ENCODE measurements around the gene RHCG. TPM values are rescaled to one million over a fixed set of nuclear protein-coding genes. Genes with fewer than 3 reads are reported as not detected.

RHCG gene
- total RNA-seq, 2 donors from 2014 or later: not detected

- Histone ChIP-seq H3K4me3 (ENCODE audit: low read length) (no peak overlapping the region), H3K27me3 (ENCODE audit: control insufficient read depth, insufficient read depth, low read length, poor library complexity, severe bottlenecking) (peaks cover 55% of the 10 kb centered on the region), H3K27ac (ENCODE audit: low read depth, low read length) (no peak overlapping the region), H3K9ac (ENCODE audit: extremely low read depth, low read length, poor library complexity, severe bottlenecking) (no peak overlapping the region), H3K4me1 (ENCODE audit: control insufficient read depth, insufficient read depth, low read length) (no peaks in the 10 kb centered on the region), H3K36me3 (ENCODE audit: control insufficient read depth, insufficient read depth, low read length) (no peaks in the 10 kb centered on the region), H3K9me3 (ENCODE audit: control insufficient read depth, low read length) (no peaks in the 10 kb centered on the region)
- WGBS, 2 experiments (ENCODE audit: insufficient coverage in 1 of 2, insufficient read length in 1 of 2): 82 to 100% methylated on average over 1 to 7 of the region's 7 CpGs
- peak; percentile 79 for DNase-seq
- peaks cover 54% of the 10 kb centered on the region for H3K27me3 Mint-ChIP-seq (ENCODE audit: insufficient read depth)
- no peaks in the 10 kb centered on the region for H3K36me3 Mint-ChIP-seq (ENCODE audit: low read depth)
- H3K9me3 Mint-ChIP-seq: no peaks in the 10 kb centered on the region
- no peak overlapping the region for H3K27ac Mint-ChIP-seq
- TF ChIP-seq CTCF (conservative IDR thresholded peaks at IDR 0.05): peak; percentile 79
- peaks cover 3% of the 10 kb centered on the region for H3K4me1 Mint-ChIP-seq
- no peak overlapping the region for H3K4me3 Mint-ChIP-seq
These were observed 1.3 kb downstream of the RHCG start for GRCh38 chr15:89494941-89495637.

DNA sequence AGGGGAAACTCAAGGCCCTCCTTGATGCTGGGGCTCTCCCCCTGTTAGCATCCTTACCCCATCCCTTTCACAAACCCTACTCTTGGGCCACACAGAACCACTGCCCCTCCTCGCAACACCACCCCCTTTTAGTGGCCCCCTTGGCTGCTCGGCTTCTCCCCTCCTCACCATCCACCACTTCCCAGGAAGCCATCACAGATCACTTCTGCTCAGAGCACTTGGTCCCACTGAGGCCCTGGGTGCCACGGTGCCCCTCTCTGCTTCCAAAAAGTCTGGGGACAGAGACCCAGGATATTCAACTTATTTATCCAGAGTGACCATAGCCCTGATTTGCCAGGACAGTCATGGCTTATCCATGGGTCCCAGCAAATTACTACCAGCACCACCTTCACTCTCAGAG lies 2.4 kb downstream of the RHCG start:
- Histone ChIP-seq H3K36me3 (ENCODE audit: control insufficient read depth, insufficient read depth, low read length) (no peaks in the 10 kb centered on the region), H3K4me1 (ENCODE audit: control insufficient read depth, insufficient read depth, low read length) (no peaks in the 10 kb centered on the region), H3K9ac (ENCODE audit: extremely low read depth, low read length, poor library complexity, severe bottlenecking) (no peak overlapping the region), H3K27ac (ENCODE audit: low read depth, low read length) (no peak overlapping the region), H3K4me3 (ENCODE audit: low read length) (no peak overlapping the region), H3K27me3 (ENCODE audit: control insufficient read depth, insufficient read depth, low read length, poor library complexity, severe bottlenecking) (peaks cover 52% of the 10 kb centered on the region), H3K9me3 (ENCODE audit: control insufficient read depth, low read length) (no peaks in the 10 kb centered on the region)
- 91% methylated on average over 3 of the region's 3 CpGs; no CpG with 5 or more reads in 1 of the 2 experiments for WGBS, 2 experiments (ENCODE audit: insufficient coverage in 1 of 2, insufficient read length in 1 of 2)
- Mint-ChIP-seq H3K4me1 (peaks cover 3% of the 10 kb centered on the region), H3K9me3 (no peaks in the 10 kb centered on the region), H3K4me3 (no peak overlapping the region), H3K27ac (no peak overlapping the region), H3K36me3 (ENCODE audit: low read depth) (no peaks in the 10 kb centered on the region), H3K27me3 (ENCODE audit: insufficient read depth) (peaks cover 53% of the 10 kb centered on the region)
- no peak for TF ChIP-seq CTCF (conservative IDR thresholded peaks at IDR 0.05)
- no peak for DNase-seq

- Mint-ChIP-seq H3K4me1 (peaks cover 3% of the 10 kb centered on the region), H3K4me3 (no peak overlapping the region), H3K36me3 (ENCODE audit: low read depth) (no peaks in the 10 kb centered on the region), H3K27ac (no peak overlapping the region), H3K27me3 (ENCODE audit: insufficient read depth) (peaks cover 46% of the 10 kb centered on the region), H3K9me3 (no peaks in the 10 kb centered on the region)
- WGBS, 2 experiments (ENCODE audit: insufficient coverage in 1 of 2, insufficient read length in 1 of 2): 88 to 90% methylated on average over 10 to 16 of the region's 16 CpGs
- TF ChIP-seq CTCF (conservative IDR thresholded peaks at IDR 0.05): no peak
- peaks cover 44% of the 10 kb centered on the region for H3K27me3 ChIP-seq (ENCODE audit: control insufficient read depth, insufficient read depth, low read length, poor library complexity, severe bottlenecking)
- DNase-seq: peak; percentile 36
- H3K36me3 ChIP-seq (ENCODE audit: control insufficient read depth, insufficient read depth, low read length): no peaks in the 10 kb centered on the region
- H3K4me3 ChIP-seq (ENCODE audit: low read length): no peak overlapping the region
- H3K27ac ChIP-seq (ENCODE audit: low read depth, low read length): no peak overlapping the region
- no peaks in the 10 kb centered on the region for H3K4me1 ChIP-seq (ENCODE audit: control insufficient read depth, insufficient read depth, low read length)
- H3K9ac ChIP-seq (ENCODE audit: extremely low read depth, low read length, poor library complexity, severe bottlenecking): no peak overlapping the region
- H3K9me3 ChIP-seq (ENCODE audit: control insufficient read depth, low read length): no peaks in the 10 kb centered on the region
These were observed 3.3 kb downstream of the RHCG start for GRCh38 chr15:89492934-89493631.

Data from endodermal cell (in vitro differentiated cells).